ENCODE results near the gene PLAC1. TPM values are rescaled to one million over a fixed set of nuclear protein-coding genes. Genes with fewer than 3 reads are reported as not detected.

The PLAC1 gene
- total RNA-seq, 4 donors from 2014 or later = not detected

DNA sequence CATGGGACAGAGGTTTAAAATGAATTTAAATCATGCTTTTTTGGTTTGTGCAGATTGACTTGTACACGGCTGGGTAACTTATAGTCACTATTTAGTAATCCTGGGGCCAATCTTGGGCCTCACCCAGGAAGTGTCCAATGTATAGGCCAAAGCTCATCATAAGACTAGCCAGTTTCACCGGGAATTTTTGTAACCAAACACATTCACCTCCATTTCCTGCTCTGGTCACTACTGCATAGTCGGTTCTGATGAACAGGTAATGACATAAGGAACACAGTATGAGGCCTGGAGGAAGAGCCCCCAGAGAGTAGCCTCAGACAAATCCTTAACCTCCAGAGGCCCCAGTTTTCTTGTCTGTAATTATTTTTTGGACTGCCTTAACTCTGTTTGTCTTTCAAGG, 116.4 kb downstream of the PLAC1 start:
- Histone ChIP-seq H3K27me3 (peaks cover 33% of the 10 kb centered on the region), H3K4me1 (peaks cover 7% of the 10 kb centered on the region), H3K4me3 (no peak overlapping the region), H3K9me3 (no peaks in the 10 kb centered on the region), H3K36me3 (no peaks in the 10 kb centered on the region), H3K27ac (no peak overlapping the region)
- DNase-seq (ENCODE audit: low spot score in 2 of 2) = no peak
- 75% methylated on average over 3 of the region's 3 CpGs for WGBS
- TF ChIP-seq POLR2AphosphoS5 (IDR thresholded peaks at IDR 0.05) = no peak

- DNase-seq (ENCODE audit: low spot score in 2 of 2) = no peak
- Histone ChIP-seq H3K27me3 (no peaks in the 10 kb centered on the region), H3K36me3 (no peaks in the 10 kb centered on the region), H3K4me3 (no peak overlapping the region), H3K9me3 (no peaks in the 10 kb centered on the region), H3K27ac (no peak overlapping the region), H3K4me1 (no peaks in the 10 kb centered on the region)
- 76% methylated on average over 5 of the region's 5 CpGs for WGBS
- TF ChIP-seq POLR2AphosphoS5 (IDR thresholded peaks at IDR 0.05) (no peak), EP300 (IDR thresholded peaks at IDR 0.05) (no peak), POLR2A (IDR thresholded peaks at IDR 0.05) (no peak)
- TF ChIP-seq, protein P1, sequence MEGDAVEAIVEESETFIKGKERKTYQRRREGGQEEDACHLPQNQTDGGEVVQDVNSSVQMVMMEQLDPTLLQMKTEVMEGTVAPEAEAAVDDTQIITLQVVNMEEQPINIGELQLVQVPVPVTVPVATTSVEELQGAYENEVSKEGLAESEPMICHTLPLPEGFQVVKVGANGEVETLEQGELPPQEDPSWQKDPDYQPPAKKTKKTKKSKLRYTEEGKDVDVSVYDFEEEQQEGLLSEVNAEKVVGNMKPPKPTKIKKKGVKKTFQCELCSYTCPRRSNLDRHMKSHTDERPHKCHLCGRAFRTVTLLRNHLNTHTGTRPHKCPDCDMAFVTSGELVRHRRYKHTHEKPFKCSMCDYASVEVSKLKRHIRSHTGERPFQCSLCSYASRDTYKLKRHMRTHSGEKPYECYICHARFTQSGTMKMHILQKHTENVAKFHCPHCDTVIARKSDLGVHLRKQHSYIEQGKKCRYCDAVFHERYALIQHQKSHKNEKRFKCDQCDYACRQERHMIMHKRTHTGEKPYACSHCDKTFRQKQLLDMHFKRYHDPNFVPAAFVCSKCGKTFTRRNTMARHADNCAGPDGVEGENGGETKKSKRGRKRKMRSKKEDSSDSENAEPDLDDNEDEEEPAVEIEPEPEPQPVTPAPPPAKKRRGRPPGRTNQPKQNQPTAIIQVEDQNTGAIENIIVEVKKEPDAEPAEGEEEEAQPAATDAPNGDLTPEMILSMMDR (IDR thresholded peaks at IDR 0.05) = no peak
Observed at GRCh38 chrX:134538316-134538715, 120.0 kb downstream of the PLAC1 start.

DNA sequence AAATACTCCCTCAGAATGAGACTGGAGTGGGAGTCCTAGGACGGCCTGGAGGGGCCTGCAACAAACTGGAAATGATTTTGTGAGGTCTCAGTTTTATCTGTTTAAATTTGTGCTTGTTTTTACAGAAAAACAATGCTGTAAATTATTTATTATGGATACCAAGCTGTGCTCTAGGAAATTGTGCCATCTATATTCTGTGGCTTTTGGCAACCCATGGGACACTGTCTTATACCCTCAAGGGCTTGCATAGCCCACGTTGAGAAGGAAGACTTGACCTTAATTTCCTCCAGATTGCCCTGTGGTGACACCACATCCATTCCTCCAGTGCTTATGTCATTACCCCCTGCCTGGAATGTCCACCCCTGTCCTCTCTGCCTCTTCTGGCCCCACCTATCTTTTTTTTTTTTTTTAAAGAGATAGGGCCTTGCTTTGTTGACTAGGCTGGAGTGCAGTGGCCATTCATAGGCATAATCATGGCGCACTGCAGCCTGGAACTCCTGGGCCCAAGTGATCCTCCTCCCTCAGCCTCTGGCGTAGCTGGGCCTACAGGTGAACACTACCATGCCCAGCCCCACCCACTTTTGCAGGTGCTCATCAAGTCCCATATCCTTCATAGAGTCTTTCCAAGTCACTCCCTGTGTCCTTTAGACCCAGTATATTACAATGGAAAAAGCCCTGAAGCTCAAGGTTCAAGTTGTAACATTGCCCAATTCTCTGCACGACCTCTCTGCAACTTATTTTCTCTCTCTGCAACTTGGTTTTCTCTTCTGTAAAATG, 120.9 kb downstream of the PLAC1 start:
- no peak overlapping the region for H3K27ac ChIP-seq
- H3K27me3 ChIP-seq = no peaks in the 10 kb centered on the region
- WGBS = 54% methylated on average over 5 of the region's 5 CpGs
- no peaks in the 10 kb centered on the region for H3K9me3 ChIP-seq
- TF ChIP-seq, protein P1 (IDR thresholded peaks at IDR 0.05) = no peak
- TF ChIP-seq POLR2A (IDR thresholded peaks at IDR 0.05) (no peak), POLR2AphosphoS5 (IDR thresholded peaks at IDR 0.05) (no peak), EP300 (IDR thresholded peaks at IDR 0.05) (no peak)
- H3K36me3 ChIP-seq = no peaks in the 10 kb centered on the region
- H3K4me3 ChIP-seq = no peak overlapping the region
- H3K4me1 ChIP-seq = no peaks in the 10 kb centered on the region
- DNase-seq (ENCODE audit: low spot score in 2 of 2) = no peak

DNA sequence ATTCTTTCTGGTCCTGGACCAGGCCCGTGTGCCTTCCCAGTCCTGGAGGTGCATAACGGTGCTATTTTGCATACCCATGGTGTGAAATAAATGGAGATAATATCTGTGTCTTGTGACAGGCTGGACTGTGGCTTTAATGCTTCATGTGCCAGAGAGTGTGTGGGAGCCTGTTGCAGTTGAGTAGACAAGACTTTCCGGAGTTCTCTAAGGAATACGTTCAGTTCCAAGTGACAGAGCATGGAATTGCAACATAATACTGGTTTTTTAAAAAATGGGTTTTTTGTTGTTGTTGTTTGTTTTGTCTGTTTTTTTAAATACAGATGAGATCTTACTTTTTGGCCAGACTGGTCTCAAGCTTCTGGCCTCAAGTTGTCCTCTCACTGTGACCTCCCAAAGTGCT, 124.3 kb downstream of the PLAC1 start:
- no peak overlapping the region for H3K4me3 ChIP-seq
- H3K9me3 ChIP-seq = no peaks in the 10 kb centered on the region
- H3K36me3 ChIP-seq = no peaks in the 10 kb centered on the region
- no peaks in the 10 kb centered on the region for H3K4me1 ChIP-seq
- H3K27me3 ChIP-seq = no peaks in the 10 kb centered on the region
- no peak overlapping the region for H3K27ac ChIP-seq
- DNase-seq (ENCODE audit: low spot score in 2 of 2) = no peak
- 63% methylated on average over 4 of the region's 4 CpGs for WGBS
- TF ChIP-seq POLR2AphosphoS5 (IDR thresholded peaks at IDR 0.05) (no peak), POLR2A (IDR thresholded peaks at IDR 0.05) (no peak), EP300 (IDR thresholded peaks at IDR 0.05) (no peak)
- TF ChIP-seq, protein P1 (IDR thresholded peaks at IDR 0.05) = no peak

- H3K27ac ChIP-seq = no peak overlapping the region
- no peak for DNase-seq (ENCODE audit: low spot score in 2 of 2)
- H3K4me3 ChIP-seq = no peak overlapping the region
- WGBS = 78% methylated on average over 9 of the region's 9 CpGs
- no peaks in the 10 kb centered on the region for H3K9me3 ChIP-seq
- no peak for TF ChIP-seq POLR2AphosphoS5 (IDR thresholded peaks at IDR 0.05)
- no peak for TF ChIP-seq POLR2A (IDR thresholded peaks at IDR 0.05)
- TF ChIP-seq, protein P1 (IDR thresholded peaks at IDR 0.05) = no peak
- TF ChIP-seq EP300 (IDR thresholded peaks at IDR 0.05) = no peak
- no peaks in the 10 kb centered on the region for H3K36me3 ChIP-seq
- no peaks in the 10 kb centered on the region for H3K4me1 ChIP-seq
- no peaks in the 10 kb centered on the region for H3K27me3 ChIP-seq
Observed at GRCh38 chrX:134533352-134533751, 124.9 kb downstream of the PLAC1 start.
